HepG2 (cell line): Measurements from ENCODE around the gene RNF6. TPM values are rescaled to one million over a fixed set of nuclear protein-coding genes. Genes with fewer than 3 reads are reported as not detected.

ENCODE experiments used
- CENPBD1 ChIP-seq: sonication (generic); formaldehyde crosslinking; IDR thresholded peaks from 2 replicates; pipeline ENCODE4 v1.8.0; 2022; ENCODE audit warnings: missing genetic modification reagents, low read depth, mild to moderate bottlenecking, borderline replicate concordance
- ETV5 ChIP-seq: IDR thresholded peaks from 2 replicates; pipeline ENCODE4 v1.6.1; 2018; ENCODE audit warnings: missing biosample characterization, missing genetic modification reagents, inconsistent platforms, borderline replicate concordance
- HCFC1 ChIP-seq: fragments of 150-350 bp; IDR thresholded peaks from 2 replicates; pipeline ENCODE4 v1.6.1; 2014; ENCODE audit warnings: low read depth, low read length
- HHEX ChIP-seq: IDR thresholded peaks from 2 replicates; pipeline ENCODE4 v1.6.1; 2016; ENCODE audit warnings: control low read depth
- IRF1 ChIP-seq: sonication (generic); formaldehyde crosslinking; IDR thresholded peaks from 2 replicates; pipeline ENCODE4 v1.4.0; 2020; ENCODE audit warnings: low read depth, mild to moderate bottlenecking, missing genetic modification reagents
- JUND ChIP-seq: sonication (generic); formaldehyde crosslinking; IDR thresholded peaks from 2 replicates; pipeline ENCODE4 v1.8.0; 2022; ENCODE audit warnings: mild to moderate bottlenecking, missing genetic modification reagents
- NCOA2 ChIP-seq: sonication (generic); formaldehyde crosslinking; IDR thresholded peaks from 2 replicates; pipeline ENCODE4 v1.8.0; 2022; ENCODE audit warnings: inconsistent platforms
- NR2C2 ChIP-seq: sonication (generic); formaldehyde crosslinking; IDR thresholded peaks from 2 replicates; pipeline ENCODE4 v1.4.0; 2020; ENCODE audit warnings: missing genetic modification reagents, mild to moderate bottlenecking, moderate library complexity, borderline replicate concordance
- ONECUT2 ChIP-seq: sonication (generic); formaldehyde crosslinking; IDR thresholded peaks from 2 replicates; pipeline ENCODE4 v1.4.0; 2020; ENCODE audit warnings: missing genetic modification reagents
- PAWR ChIP-seq: sonication (generic); formaldehyde crosslinking; IDR thresholded peaks from 2 replicates; pipeline ENCODE4 v1.4.0; 2020; ENCODE audit warnings: missing genetic modification reagents, mild to moderate bottlenecking, borderline replicate concordance
- RORA ChIP-seq: sonication (generic); formaldehyde crosslinking; IDR thresholded peaks from 2 replicates; pipeline ENCODE4 v1.5.0; 2020; ENCODE audit warnings: mild to moderate bottlenecking, missing genetic modification reagents, moderate library complexity
- XBP1 ChIP-seq: sonication (generic); formaldehyde crosslinking; IDR thresholded peaks from 2 replicates; pipeline ENCODE4 v1.5.0; 2020; ENCODE audit warnings: missing genetic modification reagents
- ZFAT ChIP-seq: sonication (generic); formaldehyde crosslinking; conservative IDR thresholded peaks from 2 replicates; pipeline ENCODE4 v1.8.1; 2023; ENCODE audit warnings: missing genetic modification reagents, inconsistent platforms
- ZMYM4 ChIP-seq: sonication (generic); formaldehyde crosslinking; IDR thresholded peaks from 2 replicates; pipeline ENCODE4 v1.8.1; 2023; ENCODE audit warnings: mild to moderate bottlenecking, missing genetic modification reagents
- ZNF274 ChIP-seq: sonication (generic); formaldehyde crosslinking; IDR thresholded peaks from 2 replicates; pipeline ENCODE4 v1.5.1; 2020; ENCODE audit warnings: mild to moderate bottlenecking, missing genetic modification reagents
- ZNF34 ChIP-seq: sonication (generic); formaldehyde crosslinking; IDR thresholded peaks from 2 replicates; pipeline ENCODE4 v1.4.0; 2020; ENCODE audit warnings: mild to moderate bottlenecking, missing genetic modification reagents, borderline replicate concordance
- ZNF432 ChIP-seq: sonication (generic); formaldehyde crosslinking; IDR thresholded peaks from 2 replicates; pipeline ENCODE4 v1.5.0; 2020; ENCODE audit warnings: missing genetic modification reagents, mild to moderate bottlenecking, borderline replicate concordance
- ZNF512 ChIP-seq: sonication (generic); formaldehyde crosslinking; IDR thresholded peaks from 2 replicates; pipeline ENCODE4 v1.4.0; 2020; ENCODE audit warnings: mild to moderate bottlenecking, missing genetic modification reagents
- ZNF564 ChIP-seq: sonication (generic); formaldehyde crosslinking; IDR thresholded peaks from 2 replicates; pipeline ENCODE4 v1.8.1; 2023; ENCODE audit warnings: mild to moderate bottlenecking, missing genetic modification reagents
- ZNF788 ChIP-seq: sonication (generic); formaldehyde crosslinking; IDR thresholded peaks from 2 replicates; pipeline ENCODE4 v1.5.0; 2020; ENCODE audit warnings: mild to moderate bottlenecking, missing genetic modification reagents, borderline replicate concordance
- ZSCAN5A ChIP-seq: sonication (generic); formaldehyde crosslinking; IDR thresholded peaks from 2 replicates; pipeline ENCODE4 v1.8.0; 2022; ENCODE audit warnings: mild to moderate bottlenecking, missing genetic modification reagents, borderline replicate concordance
- ZXDC ChIP-seq: sonication (generic); formaldehyde crosslinking; IDR thresholded peaks from 2 replicates; pipeline ENCODE4 v1.5.0; 2020; ENCODE audit warnings: mild to moderate bottlenecking, missing genetic modification reagents
- polyA plus RNA-seq, 8 experiments: library from polyadenylated mRNA; depleted of rRNA in 3 of 8; stranded (reverse) in 7 of 8; unstranded in 1 of 8; fragments of >200 nt; fragmentation: Illumina TruSeq in 4 of 8; extraction: Trizol in 4 of 8; gene quantifications; 2 replicates each; pipeline versions ENCODE4 v1.2.1 to v1.2.3, GENCODE V29; 2011 to 2016; ENCODE audit warnings: low read depth in 4 of 8, missing spikeins in 1 of 8, mixed read lengths in 1 of 8; ENCODE audit not compliant: insufficient read depth in 1 of 8
- total RNA-seq, 5 experiments: library from RNA; depleted of rRNA; stranded (reverse); fragments of >200 nt; fragmentation: Illumina TruSeq; extraction: Trizol; gene quantifications; 2 replicates each; pipeline ENCODE4 v1.2.3, GENCODE V29; 2016; ENCODE audit warnings: low read depth in 1 of 5

RNF6 gene
- total and polyA plus RNA-seq, 2 of the 13 experiments (the other 11 are each of a cell fraction or from before 2014, with no cell fraction given), result 14.6 to 36.8 TPM

GRCh38 chr13:26221721-26222519, at the start of gene RNF6 (continued):
- TF ChIP-seq RORA (CRISPR knock-in tag) (no peak), ZNF512 (CRISPR knock-in tag) (no peak), ZNF274 (peak; percentile 85), ZMYM4 (peak; percentile 86), JUND (no peak), ZNF788 (CRISPR knock-in tag) (peak; percentile 98), HHEX (no peak), ETV5 (CRISPR knock-in tag) (peak; percentile 36; the same call in 1 of the 2 replicates), ZNF432 (CRISPR knock-in tag) (no peak), ZSCAN5A (CRISPR knock-in tag) (peak; percentile 67; the same call in 1 of the 2 replicates), NCOA2 (CRISPR knock-in tag) (peak; percentile 70), NR2C2 (CRISPR knock-in tag) (peak; percentile 80), ZNF564 (peak; percentile 76; the same call in 1 of the 2 replicates), CENPBD1 (CRISPR knock-in tag) (no peak), PAWR (CRISPR knock-in tag) (no peak), XBP1 (CRISPR knock-in tag) (no peak), ONECUT2 (CRISPR knock-in tag) (no peak), HCFC1 (peak; percentile 68), ZXDC (CRISPR knock-in tag) (no peak), ZFAT (0 out of 2 replicates have a peak, but pooled peaks have one; percentile 56), ZNF34 (peak; percentile 37; the same call in 1 of the 2 replicates), IRF1 (CRISPR knock-in tag) (no peak)
